BE2C (cell line): ENCODE results near the gene ICAM4.

Source experiments
- DNase-seq: peaks from one replicate; pipeline ENCODE4 v3.0.0-alpha.2; 2020
- H3K27me3 ChIP-seq: fragments of 250-450 bp; sonication (Bioruptor Pico); 2 replicates; pipeline ENCODE4 v1.5.1; 2020; ENCODE audit warnings: mild to moderate bottlenecking
- H3K36me3 ChIP-seq: fragments of 250-450 bp; sonication (Bioruptor Pico); 2 replicates; pipeline ENCODE4 v1.5.1; 2020; ENCODE audit warnings: mild to moderate bottlenecking
- H3K4me1 ChIP-seq: fragments of 250-450 bp; sonication (Bioruptor Pico); 2 replicates; pipeline ENCODE4 v1.5.1; 2020
- H3K4me3 ChIP-seq: 2 replicates; pipeline ENCODE4 v1.5.1; 2011; ENCODE audit warnings: low read depth, low read length
- H3K9me3 ChIP-seq: fragments of 250-450 bp; sonication (Bioruptor Pico); 2 replicates; pipeline ENCODE4 v1.5.1; 2020
- CTCF ChIP-seq: IDR thresholded peaks from 2 replicates; pipeline ENCODE4 v1.5.1; 2012; ENCODE audit warnings: mild to moderate bottlenecking, low read depth, low read length

Gene ICAM4

GRCh38 chr19:10295847-10296591, 9.3 kb downstream of the ICAM4 start:
- DNase-seq = no peak
- Histone ChIP-seq H3K36me3 (no peaks in the 10 kb centered on the region), H3K9me3 (no peaks in the 10 kb centered on the region; the same call in 1 of the 2 replicates), H3K27me3 (peaks cover 59% of the 10 kb centered on the region), H3K4me1 (no peaks in the 10 kb centered on the region; the same call in 1 of the 2 replicates), H3K4me3 (no peak overlapping the region)
- TF ChIP-seq CTCF = no peak

- no peaks in the 10 kb centered on the region; the same call in 1 of the 2 replicates for H3K4me1 ChIP-seq
- H3K9me3 ChIP-seq = no peaks in the 10 kb centered on the region; the same call in 1 of the 2 replicates
- DNase-seq = no peak
These were observed 13.0 kb downstream of the ICAM4 start for GRCh38 chr19:10299545-10300458.

GRCh38 chr19:10305139-10305806, 18.5 kb downstream of the ICAM4 start:
- Histone ChIP-seq H3K36me3 (no peaks in the 10 kb centered on the region; the same call in 1 of the 2 replicates), H3K4me1 (no peaks in the 10 kb centered on the region; the same call in 1 of the 2 replicates), H3K27me3 (no peaks in the 10 kb centered on the region), H3K4me3 (no peak overlapping the region), H3K9me3 (no peaks in the 10 kb centered on the region)
- DNase-seq = no peak
- no peak for TF ChIP-seq CTCF

More at GRCh38 chr19:10299545-10300458, 13.0 kb downstream of the ICAM4 start:
- Histone ChIP-seq H3K27me3 (peaks cover 21% of the 10 kb centered on the region), H3K36me3 (no peaks in the 10 kb centered on the region), H3K4me3 (no peak overlapping the region)
- TF ChIP-seq CTCF = no peak

GRCh38 chr19:10306327-10306726, 19.6 kb downstream of the ICAM4 start:
- Histone ChIP-seq H3K36me3 (no peaks in the 10 kb centered on the region; the same call in 1 of the 2 replicates), H3K4me1 (no peaks in the 10 kb centered on the region; the same call in 1 of the 2 replicates), H3K4me3 (no peak overlapping the region), H3K27me3 (no peaks in the 10 kb centered on the region), H3K9me3 (no peaks in the 10 kb centered on the region)
- no peak for TF ChIP-seq CTCF
- no peak for DNase-seq

GRCh38 chr19:10309423-10309822, 22.7 kb downstream of the ICAM4 start, which contains the start of gene ZGLP1:
ZGLP1 (minus strand) TSS chr19:10309815.
- H3K4me1 ChIP-seq = no peaks in the 10 kb centered on the region; the same call in 1 of the 2 replicates
- no peak within 1 kb of the TSS for H3K4me3 ChIP-seq
- no peak for TF ChIP-seq CTCF
- no peak for DNase-seq
- H3K9me3 ChIP-seq = no peaks in the 10 kb centered on the region
- H3K36me3 ChIP-seq = no peaks in the 10 kb centered on the region; the same call in 1 of the 2 replicates
- no peaks in the 10 kb centered on the region for H3K27me3 ChIP-seq
